KOPT-K1 (cell line): ENCODE data around the gene TEX13B.

ENCODE experiments used
- H3K27ac ChIP-seq: fragments of 200-600 bp; sonication (generic); 2 replicates; pipeline ENCODE4 v1.5.1; 2016; ENCODE audit warnings: antibody characterized with exemption, mild to moderate bottlenecking, low read depth, low read length; ENCODE audit not compliant: poor library complexity, severe bottlenecking
- H3K36me3 ChIP-seq: fragments of 200-600 bp; sonication (generic); 2 replicates; pipeline ENCODE4 v1.5.1; 2017; ENCODE audit warnings: antibody characterized with exemption, mild to moderate bottlenecking, low read length, moderate library complexity; ENCODE audit not compliant: insufficient read depth
- H3K9me3 ChIP-seq: fragments of 200-600 bp; sonication (generic); 2 replicates; pipeline ENCODE4 v1.5.1; 2017; ENCODE audit warnings: antibody characterized with exemption, low read length, mild to moderate bottlenecking; ENCODE audit not compliant: insufficient read depth, poor library complexity, severe bottlenecking

Gene TEX13B

DNA sequence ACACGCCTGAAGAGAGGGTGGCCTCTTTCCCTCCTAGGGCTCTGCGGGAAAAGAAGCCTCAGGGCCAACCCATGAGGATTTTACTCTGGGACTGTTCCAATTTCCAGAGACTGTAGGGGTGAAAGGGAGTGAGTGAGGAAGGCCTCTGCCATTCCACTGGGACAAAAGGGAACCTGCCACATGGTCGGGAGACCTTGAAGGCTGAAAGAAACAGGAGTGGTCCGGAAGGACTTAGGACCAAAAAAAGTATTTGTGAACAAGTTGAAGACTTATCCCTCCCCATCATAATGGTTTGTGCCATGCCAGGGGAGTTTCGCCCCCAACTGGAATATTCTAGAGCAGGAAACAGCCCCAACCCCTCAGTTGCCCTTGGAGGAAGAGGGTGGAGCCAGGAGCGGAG lies at the start of gene TEX13B:
TSS of gene TEX13B (minus strand) at position 15 of the 400 bp plus-strand sequence. CDS start 243 bp downstream, outside the sequence.
- Histone ChIP-seq H3K27ac (no peak within 1 kb of the TSS), H3K36me3 (no peaks in the 10 kb centered on the region), H3K9me3 (no peaks in the 10 kb centered on the region)

DNA sequence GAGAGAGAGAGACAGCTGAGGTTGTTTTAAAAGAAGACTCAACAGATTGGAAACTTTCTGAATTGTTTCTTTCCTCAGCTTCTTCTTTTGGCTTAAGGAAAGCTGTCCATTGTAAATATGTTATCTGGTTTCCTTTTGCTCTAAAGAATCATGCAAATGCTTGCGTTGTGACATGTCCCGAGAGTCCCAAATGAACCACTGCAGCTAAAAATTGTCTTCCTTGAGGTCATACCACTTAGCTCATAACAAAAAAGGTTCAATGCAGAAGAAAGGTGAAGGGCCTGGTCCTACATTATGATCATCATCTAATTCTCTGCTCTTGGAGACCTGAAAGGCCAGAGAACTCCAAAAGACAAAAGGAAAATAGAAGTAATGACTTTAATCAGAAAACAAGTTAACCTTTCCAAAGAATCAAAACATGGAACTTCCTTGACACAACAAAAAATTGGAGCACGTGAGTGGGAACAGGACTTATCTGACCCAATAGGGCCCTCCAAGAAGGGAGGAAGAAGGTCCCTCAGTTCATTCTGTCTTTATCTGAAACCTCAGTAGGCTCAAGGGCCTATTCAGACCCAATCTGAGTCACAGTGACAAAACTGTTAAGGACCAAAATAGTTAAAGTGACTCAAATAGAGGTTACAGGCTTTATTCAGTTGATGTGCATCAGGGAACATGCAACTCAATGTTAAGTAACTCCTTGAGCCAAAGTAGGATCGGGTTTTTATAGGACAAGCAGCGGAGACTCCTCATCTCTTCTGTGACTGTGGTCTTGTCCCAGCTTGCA lies 48.0 kb upstream of the TEX13B start:
- Histone ChIP-seq H3K9me3 (no peaks in the 10 kb centered on the region), H3K36me3 (no peaks in the 10 kb centered on the region), H3K27ac (no peak overlapping the region)

DNA sequence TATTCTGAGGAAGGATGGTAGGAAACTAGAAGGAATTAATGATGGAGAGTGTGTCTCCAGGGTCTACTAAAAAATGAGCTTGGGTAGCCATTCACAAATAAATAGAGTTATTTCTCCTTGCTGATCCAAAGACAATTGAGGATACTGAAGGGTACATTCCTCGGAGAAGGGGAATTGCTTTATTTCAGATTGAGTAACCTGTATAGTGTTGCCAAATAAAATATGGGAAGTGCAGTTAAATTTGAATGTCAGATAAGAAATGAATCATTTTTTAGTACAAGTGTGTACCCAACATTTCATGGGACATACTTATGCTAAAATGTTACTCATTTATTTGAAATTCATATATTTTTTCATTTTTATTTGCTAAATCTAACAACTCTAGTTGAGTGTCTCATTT lies 46.7 kb upstream of the TEX13B start:
- no peaks in the 10 kb centered on the region for H3K9me3 ChIP-seq
- no peaks in the 10 kb centered on the region for H3K36me3 ChIP-seq
- no peak overlapping the region for H3K27ac ChIP-seq

DNA sequence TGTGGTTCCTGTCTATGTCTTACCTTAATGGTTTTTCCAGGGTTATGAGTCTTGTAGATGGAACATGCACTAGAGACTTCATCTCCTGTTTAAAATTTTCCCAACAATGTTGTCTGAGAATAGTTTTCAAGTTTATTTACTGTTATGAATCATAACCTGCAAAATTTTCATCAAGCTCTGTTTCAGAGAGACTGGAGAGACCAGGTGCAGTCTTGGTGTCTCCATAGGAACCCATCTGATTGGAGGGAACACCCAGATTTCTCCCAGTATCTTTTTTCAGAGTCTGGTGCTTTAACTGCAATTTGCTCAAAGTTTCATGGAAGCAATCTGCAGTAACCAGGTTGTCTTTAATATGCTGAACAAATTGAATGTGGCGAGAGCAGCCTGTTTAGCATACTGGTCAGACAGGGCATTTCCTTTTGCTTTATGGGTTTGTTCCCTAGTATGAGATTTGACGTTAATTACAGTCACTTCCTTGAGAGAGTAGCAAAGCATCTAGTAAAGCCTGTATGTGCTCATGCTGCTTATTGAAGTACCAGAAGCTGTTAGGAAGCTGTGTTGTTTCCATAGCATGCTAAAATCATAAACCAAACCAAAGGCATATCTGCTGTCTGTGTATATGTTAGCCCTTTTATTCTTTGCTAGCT lies 43.9 kb upstream of the TEX13B start:
- Histone ChIP-seq H3K9me3 (no peaks in the 10 kb centered on the region), H3K36me3 (no peaks in the 10 kb centered on the region), H3K27ac (no peak overlapping the region)

- Histone ChIP-seq H3K27ac (no peak overlapping the region), H3K36me3 (no peaks in the 10 kb centered on the region), H3K9me3 (no peaks in the 10 kb centered on the region)
These were observed 43.2 kb upstream of the TEX13B start for GRCh38 chrX:108025376-108025775.

GRCh38 chrX:108022491-108023089 lies 40.4 kb upstream of the TEX13B start:
- H3K27ac ChIP-seq: no peak overlapping the region
- H3K36me3 ChIP-seq: no peaks in the 10 kb centered on the region
- no peaks in the 10 kb centered on the region for H3K9me3 ChIP-seq

DNA sequence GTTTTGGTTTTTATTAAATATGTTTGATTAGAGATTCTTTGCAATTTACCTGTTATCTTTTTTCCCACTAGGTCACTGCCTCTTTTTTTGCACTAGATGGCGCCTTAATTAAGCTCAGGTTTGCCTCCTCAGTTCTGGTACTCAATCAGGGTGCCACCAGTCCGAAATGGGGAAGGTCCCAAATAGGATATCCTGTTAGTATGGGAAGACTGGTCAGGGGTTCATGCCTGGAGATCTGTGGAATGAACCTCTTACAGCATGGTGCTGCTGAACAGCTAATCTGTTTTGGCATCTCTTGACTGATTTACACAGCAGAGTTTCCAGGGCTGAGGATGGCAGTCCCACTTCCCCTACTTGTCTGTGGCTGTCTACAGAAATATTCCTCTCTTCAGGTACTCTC lies 38.5 kb upstream of the TEX13B start:
- H3K36me3 ChIP-seq: no peaks in the 10 kb centered on the region
- no peaks in the 10 kb centered on the region for H3K9me3 ChIP-seq
- no peak overlapping the region for H3K27ac ChIP-seq

DNA sequence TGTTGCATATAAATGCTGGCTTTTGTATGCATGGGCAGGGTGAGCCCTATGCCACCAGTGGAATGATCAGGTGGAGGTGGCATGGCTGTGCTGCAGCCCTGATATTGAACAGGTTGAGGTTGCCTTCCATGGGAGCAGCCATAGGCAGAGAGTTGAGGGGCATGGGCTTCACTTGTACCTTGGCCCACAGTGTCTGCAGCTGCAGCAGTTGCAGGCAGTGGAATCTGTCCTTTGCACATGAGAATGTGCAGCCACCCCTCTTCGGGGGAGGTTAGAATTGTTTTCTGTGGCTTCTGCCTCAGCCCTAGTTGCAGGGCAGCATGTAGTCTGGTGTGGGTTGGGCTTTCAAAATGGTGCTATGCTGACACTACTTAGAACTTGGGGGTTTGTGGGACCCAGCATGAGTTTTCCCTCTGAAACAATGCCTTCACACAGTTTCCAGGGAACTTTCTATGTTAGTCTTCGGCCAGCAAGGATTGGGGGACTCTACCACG lies 37.3 kb upstream of the TEX13B start:
- Histone ChIP-seq H3K36me3 (no peaks in the 10 kb centered on the region), H3K9me3 (no peaks in the 10 kb centered on the region), H3K27ac (no peak overlapping the region)

GRCh38 chrX:108018656-108019381 lies 36.6 kb upstream of the TEX13B start:
- H3K36me3 ChIP-seq: no peaks in the 10 kb centered on the region
- no peaks in the 10 kb centered on the region for H3K9me3 ChIP-seq
- no peak overlapping the region for H3K27ac ChIP-seq

DNA sequence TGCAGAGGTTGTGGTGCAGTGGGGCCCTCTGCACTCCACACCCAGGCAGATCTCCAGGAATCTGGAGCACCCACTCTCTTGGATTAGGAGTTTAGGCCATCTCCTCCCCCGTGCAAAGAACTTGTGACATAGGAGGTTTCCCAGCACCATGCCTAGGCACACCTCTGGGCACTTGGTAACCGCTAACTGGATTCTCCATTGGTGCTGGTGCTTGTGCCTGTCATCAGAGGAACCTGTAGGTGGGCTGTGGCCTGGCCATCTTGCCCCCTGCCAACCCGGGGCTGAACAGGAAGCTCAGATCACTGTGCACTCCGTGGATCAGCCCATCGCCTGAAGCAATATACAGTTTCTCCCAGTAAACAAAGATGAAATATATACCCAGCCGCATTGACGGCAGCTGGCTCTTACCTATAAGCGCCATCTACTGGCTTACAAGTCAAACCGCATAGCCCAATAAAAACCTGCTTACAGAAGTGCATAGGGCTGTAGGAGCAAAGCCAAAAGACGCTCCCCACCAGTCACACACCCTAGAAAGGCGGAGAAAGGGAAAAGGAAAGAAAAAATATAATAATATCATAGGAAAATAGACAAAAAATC lies 19.1 kb upstream of the TEX13B start:
- Histone ChIP-seq H3K9me3 (no peaks in the 10 kb centered on the region), H3K36me3 (no peaks in the 10 kb centered on the region), H3K27ac (no peak overlapping the region)

DNA sequence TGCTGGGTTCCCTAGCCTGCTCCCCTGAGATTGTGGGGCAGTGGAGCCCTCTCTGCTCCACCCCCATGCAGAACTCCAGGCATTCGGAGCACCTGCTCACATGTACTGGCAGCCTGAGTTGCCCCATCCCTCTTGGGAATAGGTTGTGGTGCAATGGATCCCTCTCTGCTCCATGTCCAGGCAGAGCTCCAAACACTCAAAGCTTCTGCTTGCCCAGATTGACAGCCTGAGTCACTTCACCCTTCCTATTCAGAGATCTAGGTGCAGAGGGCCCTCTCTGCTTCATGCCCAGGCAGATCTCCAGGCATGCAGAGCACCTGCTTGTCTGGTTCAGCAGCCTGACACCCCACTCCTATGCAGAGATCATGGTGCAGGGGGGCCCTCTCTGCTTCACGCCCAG lies 18.6 kb upstream of the TEX13B start:
- no peak overlapping the region for H3K27ac ChIP-seq
- no peaks in the 10 kb centered on the region for H3K9me3 ChIP-seq
- H3K36me3 ChIP-seq: no peaks in the 10 kb centered on the region

DNA sequence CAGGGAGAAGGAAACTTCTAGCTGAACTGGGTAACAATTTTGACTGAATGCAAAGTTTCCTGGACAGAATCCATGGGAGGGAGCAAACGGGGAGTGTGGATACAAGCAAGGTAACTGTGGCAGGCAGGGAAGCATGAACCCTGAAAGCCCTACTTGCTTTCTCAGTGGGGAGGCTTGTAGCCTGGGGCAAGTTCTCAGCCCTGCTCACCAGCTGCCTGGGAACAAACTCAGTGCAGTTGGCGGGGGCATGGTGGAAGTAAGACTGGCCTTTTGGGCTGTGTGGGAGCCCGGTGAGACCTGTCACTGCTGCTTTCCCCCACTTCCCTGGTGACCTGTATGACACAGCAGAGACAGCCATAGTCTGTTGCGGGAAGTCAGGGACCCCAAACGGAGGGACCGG lies 14.0 kb upstream of the TEX13B start:
- Histone ChIP-seq H3K36me3 (no peaks in the 10 kb centered on the region), H3K9me3 (no peaks in the 10 kb centered on the region), H3K27ac (no peak overlapping the region)

GRCh38 chrX:107985033-107985432 lies 2.9 kb upstream of the TEX13B start:
- Histone ChIP-seq H3K36me3 (no peaks in the 10 kb centered on the region), H3K9me3 (no peaks in the 10 kb centered on the region), H3K27ac (no peak overlapping the region)

DNA sequence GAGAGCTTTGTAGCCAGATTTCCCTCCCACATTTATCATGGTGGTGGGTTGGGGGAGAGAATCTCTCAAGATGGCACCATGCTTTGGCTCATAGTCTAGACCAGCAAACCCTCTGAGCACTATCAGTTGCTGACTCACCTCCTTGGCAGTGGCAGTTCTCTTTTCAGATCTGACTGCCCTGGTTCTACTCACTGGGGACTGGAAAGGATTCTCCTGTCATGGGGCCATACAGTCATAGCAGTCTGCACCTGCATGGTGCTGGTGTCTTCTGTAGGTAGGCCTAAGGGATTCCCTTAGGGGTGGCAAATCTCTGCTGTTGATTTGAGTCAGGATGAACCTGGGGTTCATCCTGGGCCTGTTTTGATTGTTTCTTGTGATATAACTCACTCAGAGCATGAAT lies 2.6 kb downstream of the TEX13B start:
- no peaks in the 10 kb centered on the region for H3K36me3 ChIP-seq
- H3K27ac ChIP-seq: no peak overlapping the region
- no peaks in the 10 kb centered on the region for H3K9me3 ChIP-seq
